Measurements from ENCODE around the gene PCID2. TPM values are rescaled to one million over a fixed set of nuclear protein-coding genes. Genes with fewer than 3 reads are reported as not detected.

Gene PCID2
- polyA plus RNA-seq, 1 experiment, result 107 TPM

GRCh38 chr13:113224486-113224885 is 16.0 kb upstream of the PCID2 start:
- Histone ChIP-seq H3K27me3 (ENCODE audit: control insufficient read depth, insufficient read depth, low read length) (no peaks in the 10 kb centered on the region), H3K9me3 (ENCODE audit: control insufficient read depth, insufficient read depth, low read length) (no peaks in the 10 kb centered on the region), H3K4me3 (ENCODE audit: low read depth, low read length) (no peak overlapping the region), H3K27ac (ENCODE audit: low read depth, low read length) (no peak overlapping the region)
- no peak for TF ChIP-seq CTCF (IDR thresholded peaks at IDR 0.05; ENCODE audit: low read depth, low read length)
- CTCF ChIA-PET, result interaction anchor here (0.6 kb wide), 1 partner anchor 152 kb away, joined by 4 read pairs; no protein-coding TSS in a partner anchor
- no peak for DNase-seq (ENCODE audit: low read depth, low spot score)
- POLR2A ChIA-PET, result no interaction called here

- TF ChIP-seq CTCF (IDR thresholded peaks at IDR 0.05; ENCODE audit: low read depth, low read length), result no peak
- POLR2A ChIA-PET, result no interaction called here
- no peaks in the 10 kb centered on the region for H3K9me3 ChIP-seq (ENCODE audit: control insufficient read depth, insufficient read depth, low read length)
- CTCF ChIA-PET, result no interaction called here
- no peak for DNase-seq (ENCODE audit: low read depth, low spot score)
- H3K4me3 ChIP-seq (ENCODE audit: low read depth, low read length), result no peak overlapping the region
- H3K27ac ChIP-seq (ENCODE audit: low read depth, low read length), result no peak overlapping the region
- no peaks in the 10 kb centered on the region for H3K27me3 ChIP-seq (ENCODE audit: control insufficient read depth, insufficient read depth, low read length)
Measured at GRCh38 chr13:113223070-113223469, 14.6 kb upstream of the PCID2 start.

- no peak overlapping the region for H3K27ac ChIP-seq (ENCODE audit: low read depth, low read length)
- H3K9me3 ChIP-seq (ENCODE audit: control insufficient read depth, insufficient read depth, low read length), result no peaks in the 10 kb centered on the region
- no peak for DNase-seq (ENCODE audit: low read depth, low spot score)
- ChIA-PET CTCF (no interaction called here), POLR2A (no interaction called here)
- no peaks in the 10 kb centered on the region for H3K27me3 ChIP-seq (ENCODE audit: control insufficient read depth, insufficient read depth, low read length)
- TF ChIP-seq CTCF (IDR thresholded peaks at IDR 0.05; ENCODE audit: low read depth, low read length), result peak; percentile 48
- H3K4me3 ChIP-seq (ENCODE audit: low read depth, low read length), result no peak overlapping the region
Measured at GRCh38 chr13:113220877-113221276, 12.4 kb upstream of the PCID2 start.

- CTCF ChIA-PET, result no interaction called here
- POLR2A ChIA-PET, result no interaction called here
Measured at GRCh38 chr13:113220141-113220598, 11.7 kb upstream of the PCID2 start.

More at GRCh38 chr13:113220141-113220598, 11.7 kb upstream of the PCID2 start:
- Histone ChIP-seq H3K4me3 (ENCODE audit: low read depth, low read length) (no peak overlapping the region), H3K27me3 (ENCODE audit: control insufficient read depth, insufficient read depth, low read length) (no peaks in the 10 kb centered on the region), H3K27ac (ENCODE audit: low read depth, low read length) (peak overlapping the region; percentile 31), H3K9me3 (ENCODE audit: control insufficient read depth, insufficient read depth, low read length) (no peaks in the 10 kb centered on the region)
- no peak for TF ChIP-seq CTCF (IDR thresholded peaks at IDR 0.05; ENCODE audit: low read depth, low read length)
- no peak for DNase-seq (ENCODE audit: low read depth, low spot score)
